WTC11 (cell line): ENCODE measurements around the gene SPATS2. TPM values are rescaled to one million over a fixed set of nuclear protein-coding genes. Genes with fewer than 3 reads are reported as not detected.

Source experiments
- ATAC-seq: fragments of 200-7000 bp; cut with Tn5 transposase; 2 replicates; pipeline ENCODE4 v1.10.0; 2021; ENCODE audit warnings: mild to moderate bottlenecking, moderate library complexity
- CTCF ChIA-PET: fragments of 300-600 bp; sonication (Branson Sonifier 250); formaldehyde crosslinking; loops from one replicate; lab custom pipeline; 2021; ENCODE audit warnings: antibody characterized with exemption; lab: Charles Lee
- POLR2A ChIA-PET: fragments of 350-600 bp; sonication (Branson Sonifier 250); formaldehyde crosslinking; loops from one replicate; lab custom pipeline; 2021; ENCODE audit warnings: antibody characterized with exemption; lab: Charles Lee
- DNase-seq: peaks from one replicate; pipeline ENCODE4 v3.0.0; 2021; ENCODE audit warnings: low spot score
- H3K27ac Mint-ChIP-seq: 2 replicates; pipeline ENCODE4 v1.8.0; 2021; ENCODE audit warnings: mixed read lengths
- H3K27me3 Mint-ChIP-seq: 2 replicates; pipeline ENCODE4 v1.8.0; 2021; ENCODE audit warnings: low read depth, mild to moderate bottlenecking, moderate library complexity, mixed read lengths
- H3K36me3 Mint-ChIP-seq: 2 replicates; pipeline ENCODE4 v1.8.0; 2021; ENCODE audit warnings: mixed read lengths
- H3K4me1 Mint-ChIP-seq: 2 replicates; pipeline ENCODE4 v1.8.0; 2022; ENCODE audit warnings: mixed read lengths
- H3K4me3 Mint-ChIP-seq: 2 replicates; pipeline ENCODE4 v1.8.0; 2021; ENCODE audit warnings: mild to moderate bottlenecking, moderate library complexity, mixed read lengths
- H3K9me3 Mint-ChIP-seq: 2 replicates; pipeline ENCODE4 v1.8.0; 2021; ENCODE audit warnings: mixed read lengths
- ARID4B ChIP-seq: sonication (generic); formaldehyde crosslinking; IDR thresholded peaks from 2 replicates; pipeline ENCODE4 v1.8.0; 2023; ENCODE audit warnings: missing genetic modification reagents, mild to moderate bottlenecking, borderline replicate concordance
- ATF1 ChIP-seq: sonication (generic); formaldehyde crosslinking; IDR thresholded peaks from 2 replicates; pipeline ENCODE4 v1.8.1; 2023; ENCODE audit warnings: mild to moderate bottlenecking, moderate library complexity, missing genetic modification reagents
- E2F1 ChIP-seq: sonication (generic); formaldehyde crosslinking; IDR thresholded peaks from 2 replicates; pipeline ENCODE4 v1.8.0; 2022; ENCODE audit warnings: mild to moderate bottlenecking, missing genetic modification reagents
- E2F4 ChIP-seq: sonication (generic); formaldehyde crosslinking; IDR thresholded peaks from 2 replicates; pipeline ENCODE4 v1.8.1; 2022; ENCODE audit warnings: low read depth, mild to moderate bottlenecking, moderate library complexity, missing genetic modification reagents, borderline replicate concordance
- ESRRA ChIP-seq: sonication (generic); formaldehyde crosslinking; IDR thresholded peaks from 2 replicates; pipeline ENCODE4 v1.8.1; 2022; ENCODE audit warnings: mild to moderate bottlenecking, missing genetic modification reagents, borderline replicate concordance
- FOXJ3 ChIP-seq: sonication (generic); formaldehyde crosslinking; IDR thresholded peaks from 2 replicates; pipeline ENCODE4 v1.9.0; 2021; ENCODE audit warnings: missing genetic modification reagents, mild to moderate bottlenecking, borderline replicate concordance
- FOXP4 ChIP-seq: sonication (generic); formaldehyde crosslinking; IDR thresholded peaks from 2 replicates; pipeline ENCODE4 v1.8.0; 2022; ENCODE audit warnings: mild to moderate bottlenecking, missing genetic modification reagents
- JUN ChIP-seq: sonication (generic); formaldehyde crosslinking; IDR thresholded peaks from 2 replicates; pipeline ENCODE4 v1.8.0; 2023; ENCODE audit warnings: mild to moderate bottlenecking, missing genetic modification reagents
- KAT7 ChIP-seq: sonication (generic); formaldehyde crosslinking; IDR thresholded peaks from 2 replicates; pipeline ENCODE4 v1.8.1; 2023; ENCODE audit warnings: missing genetic modification reagents, mild to moderate bottlenecking, borderline replicate concordance
- NFYB ChIP-seq: sonication (generic); formaldehyde crosslinking; conservative IDR thresholded peaks from 2 replicates; pipeline ENCODE4 v1.8.0; 2022; ENCODE audit warnings: low read depth, missing genetic modification reagents
- PREB ChIP-seq: sonication (generic); formaldehyde crosslinking; IDR thresholded peaks from 2 replicates; pipeline ENCODE4 v1.8.1; 2022; ENCODE audit warnings: mild to moderate bottlenecking, missing genetic modification reagents, moderate library complexity, borderline replicate concordance
- SMAD4 ChIP-seq: sonication (generic); formaldehyde crosslinking; IDR thresholded peaks from 2 replicates; pipeline ENCODE4 v1.8.0; 2022; ENCODE audit warnings: mild to moderate bottlenecking, missing genetic modification reagents
- TP53 ChIP-seq: sonication (generic); formaldehyde crosslinking; IDR thresholded peaks from 2 replicates; pipeline ENCODE4 v1.8.1; 2023; ENCODE audit warnings: mild to moderate bottlenecking, missing genetic modification reagents
- ZNF121 ChIP-seq: sonication (generic); formaldehyde crosslinking; IDR thresholded peaks from 2 replicates; pipeline ENCODE4 v1.8.0; 2023; ENCODE audit warnings: missing genetic modification reagents
- ZNF232 ChIP-seq: sonication (generic); formaldehyde crosslinking; IDR thresholded peaks from 2 replicates; pipeline ENCODE4 v1.8.0; 2022; ENCODE audit warnings: mild to moderate bottlenecking, missing genetic modification reagents
- total RNA-seq: library from RNA; stranded (reverse); gene quantifications from 3 replicates; pipeline ENCODE4 v1.2.3, GENCODE V29; 2021

SPATS2 gene
- total RNA-seq, 1 experiment from 2014 or later, result 25.9 TPM

- TF ChIP-seq E2F4 (CRISPR knock-in tag) (peak; percentile 94), ESRRA (0 out of 2 replicates have a peak, but pooled peaks have one; percentile 47), TP53 (no peak), ZNF232 (CRISPR knock-in tag) (0 out of 2 replicates have a peak, but pooled peaks have one; percentile 40), KAT7 (CRISPR knock-in tag) (0 out of 2 replicates have a peak, but pooled peaks have one; percentile 50), ZNF121 (peak; percentile 51; the same call in 1 of the 2 replicates), JUN (CRISPR knock-in tag) (peak; percentile 23; the same call in 1 of the 2 replicates), FOXJ3 (CRISPR knock-in tag) (no peak), PREB (CRISPR knock-in tag) (no peak), NFYB (CRISPR knock-in tag) (peak; percentile 90)
Observed at GRCh38 chr12:49322708-49323523, 44.3 kb upstream of the SPATS2 start, which contains the start of gene TROAP (continued).

GRCh38 chr12:49323524-49324097 is 43.7 kb upstream of the SPATS2 start:
- ATAC-seq (no peak), DNase-seq (no peak)
- Mint-ChIP-seq H3K9me3 (no peaks in the 10 kb centered on the region), H3K4me1 (peaks cover 15% of the 10 kb centered on the region), H3K4me3 (peak overlapping the region; percentile 99), H3K36me3 (peaks cover 17% of the 10 kb centered on the region), H3K27ac (peak overlapping the region; percentile 51), H3K27me3 (peaks cover 15% of the 10 kb centered on the region)
- POLR2A ChIA-PET, result interaction anchor here (0.9 to 2.0 kb wide), 6 partner anchors 9 to 43 kb away, joined by 3 to 19 read pairs (median 5); partner anchors contain the start of genes PRPH and SPATS2
- TF ChIP-seq PREB (CRISPR knock-in tag) (peak; percentile 54; the same call in 1 of the 2 replicates), SMAD4 (CRISPR knock-in tag) (no peak), ARID4B (CRISPR knock-in tag) (0 out of 2 replicates have a peak, but pooled peaks have one; percentile 36), ATF1 (CRISPR knock-in tag) (no peak), ESRRA (0 out of 2 replicates have a peak, but pooled peaks have one; percentile 25), E2F1 (CRISPR knock-in tag) (0 out of 2 replicates have a peak, but pooled peaks have one; percentile 31), FOXP4 (no peak)
- CTCF ChIA-PET, result interaction anchor here (0.8 to 4.8 kb wide), 17 partner anchors 9 to 345 kb away, joined by 3 to 77 read pairs (median 5); partner anchors contain the start of genes C1QL4, DNAJC22, PRPH and SPATS2
